EH (cell line): ENCODE results near the gene ARHGAP11A.
A peak's percentile ranks its signal among the peaks of the same experiment; 100 is the strongest.

Experiments
- DNase-seq: peaks from one replicate; pipeline ENCODE4 v3.0.0-alpha.2; 2015; ENCODE audit warnings: low read depth

Gene ARHGAP11A

GRCh38 chr15:32657198-32657883, 42.0 kb downstream of the ARHGAP11A start:
- DNase-seq: no peak

- DNase-seq: no peak
Observed at GRCh38 chr15:32657941-32658340, 42.6 kb downstream of the ARHGAP11A start.

GRCh38 chr15:32659340-32660155, 44.2 kb downstream of the ARHGAP11A start:
- peak; percentile 91 for DNase-seq

- no peak for DNase-seq
Observed at GRCh38 chr15:32663671-32664070, 48.4 kb downstream of the ARHGAP11A start.

GRCh38 chr15:32664796-32665195, 49.5 kb downstream of the ARHGAP11A start:
- peak; percentile 20 for DNase-seq

GRCh38 chr15:32667321-32667720, 52.0 kb downstream of the ARHGAP11A start:
- no peak for DNase-seq

GRCh38 chr15:32668942-32669341, 53.6 kb downstream of the ARHGAP11A start:
- peak; percentile 52 for DNase-seq

- DNase-seq: peak; percentile 92
Observed at GRCh38 chr15:32669896-32670611, 54.8 kb downstream of the ARHGAP11A start.

- peak; percentile 30 for DNase-seq
Observed at GRCh38 chr15:32670623-32671022, 55.3 kb downstream of the ARHGAP11A start.

GRCh38 chr15:32671339-32672325, 56.3 kb downstream of the ARHGAP11A start:
- peak; percentile 92 for DNase-seq

GRCh38 chr15:32674681-32675080, 59.4 kb downstream of the ARHGAP11A start:
- DNase-seq: no peak

GRCh38 chr15:32675466-32675865, 60.2 kb downstream of the ARHGAP11A start:
- DNase-seq: no peak

- DNase-seq: no peak
Observed at GRCh38 chr15:32676169-32676568, 60.9 kb downstream of the ARHGAP11A start.

GRCh38 chr15:32677238-32677750, 62.0 kb downstream of the ARHGAP11A start:
- no peak for DNase-seq

- DNase-seq: no peak
Observed at GRCh38 chr15:32679298-32679690, 64.0 kb downstream of the ARHGAP11A start.

- peak; percentile 97 for DNase-seq
Observed at GRCh38 chr15:32682569-32682968, 67.3 kb downstream of the ARHGAP11A start.

- DNase-seq: peak; percentile 41
Observed at GRCh38 chr15:32682977-32683630, 67.8 kb downstream of the ARHGAP11A start.

GRCh38 chr15:32683906-32684584, 68.7 kb downstream of the ARHGAP11A start:
- peak; percentile 98 for DNase-seq

GRCh38 chr15:32685576-32685975, 70.3 kb downstream of the ARHGAP11A start:
- DNase-seq: peak; percentile 79

GRCh38 chr15:32687556-32687955, 72.3 kb downstream of the ARHGAP11A start:
- peak; percentile 87 for DNase-seq
